ENCODE data around the gene SETD1B.

- TF ChIP-seq, protein P1, sequence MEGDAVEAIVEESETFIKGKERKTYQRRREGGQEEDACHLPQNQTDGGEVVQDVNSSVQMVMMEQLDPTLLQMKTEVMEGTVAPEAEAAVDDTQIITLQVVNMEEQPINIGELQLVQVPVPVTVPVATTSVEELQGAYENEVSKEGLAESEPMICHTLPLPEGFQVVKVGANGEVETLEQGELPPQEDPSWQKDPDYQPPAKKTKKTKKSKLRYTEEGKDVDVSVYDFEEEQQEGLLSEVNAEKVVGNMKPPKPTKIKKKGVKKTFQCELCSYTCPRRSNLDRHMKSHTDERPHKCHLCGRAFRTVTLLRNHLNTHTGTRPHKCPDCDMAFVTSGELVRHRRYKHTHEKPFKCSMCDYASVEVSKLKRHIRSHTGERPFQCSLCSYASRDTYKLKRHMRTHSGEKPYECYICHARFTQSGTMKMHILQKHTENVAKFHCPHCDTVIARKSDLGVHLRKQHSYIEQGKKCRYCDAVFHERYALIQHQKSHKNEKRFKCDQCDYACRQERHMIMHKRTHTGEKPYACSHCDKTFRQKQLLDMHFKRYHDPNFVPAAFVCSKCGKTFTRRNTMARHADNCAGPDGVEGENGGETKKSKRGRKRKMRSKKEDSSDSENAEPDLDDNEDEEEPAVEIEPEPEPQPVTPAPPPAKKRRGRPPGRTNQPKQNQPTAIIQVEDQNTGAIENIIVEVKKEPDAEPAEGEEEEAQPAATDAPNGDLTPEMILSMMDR (IDR thresholded peaks at IDR 0.05) = no peak
- TF ChIP-seq POLR2AphosphoS5 (IDR thresholded peaks at IDR 0.05) (no peak), POLR2A (IDR thresholded peaks at IDR 0.05) (no peak), EP300 (IDR thresholded peaks at IDR 0.05) (no peak)
These were observed 39.6 kb downstream of the SETD1B start for GRCh38 chr12:121843236-121843982.

All from suprapubic skin (tissue), 4 donors.